ENCODE results near the gene KIDINS220.
"Not testable (repeated sequence)": the region's sequence is repeated elsewhere in the genome, so short reads cannot be mapped to it uniquely, and the experiment has no call there.

The KIDINS220 gene

DNA sequence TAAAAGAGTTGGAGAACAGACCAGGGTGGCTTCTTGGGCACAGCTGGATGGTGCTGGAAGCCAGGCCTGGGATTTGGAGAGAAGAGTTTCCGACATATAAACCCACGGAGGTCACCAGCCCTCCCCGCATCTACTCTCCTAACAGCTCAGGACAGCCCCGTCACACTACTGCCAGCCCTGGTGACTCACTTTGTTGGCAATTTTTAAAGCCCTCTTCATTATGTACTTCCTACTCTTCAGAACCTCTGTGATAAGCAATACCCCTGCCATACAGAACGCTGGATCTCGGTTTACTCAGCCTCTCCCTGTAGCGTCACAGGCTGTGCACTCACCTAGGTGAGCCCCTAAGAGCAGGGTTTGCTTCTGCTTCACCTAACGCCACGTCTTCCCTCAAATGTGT lies 107.5 kb downstream of the KIDINS220 start:
- H3K27me3 ChIP-seq = no peaks in the 10 kb centered on the region
- H3K9me3 ChIP-seq = no peaks in the 10 kb centered on the region
- no peak for DNase-seq
- H3K4me1 ChIP-seq = no peaks in the 10 kb centered on the region
- H3K36me3 ChIP-seq = peaks cover 43% of the 10 kb centered on the region
- no peak overlapping the region for H3K4me3 ChIP-seq (ENCODE audit: low read depth, low read length)
- TF ChIP-seq, protein P1, sequence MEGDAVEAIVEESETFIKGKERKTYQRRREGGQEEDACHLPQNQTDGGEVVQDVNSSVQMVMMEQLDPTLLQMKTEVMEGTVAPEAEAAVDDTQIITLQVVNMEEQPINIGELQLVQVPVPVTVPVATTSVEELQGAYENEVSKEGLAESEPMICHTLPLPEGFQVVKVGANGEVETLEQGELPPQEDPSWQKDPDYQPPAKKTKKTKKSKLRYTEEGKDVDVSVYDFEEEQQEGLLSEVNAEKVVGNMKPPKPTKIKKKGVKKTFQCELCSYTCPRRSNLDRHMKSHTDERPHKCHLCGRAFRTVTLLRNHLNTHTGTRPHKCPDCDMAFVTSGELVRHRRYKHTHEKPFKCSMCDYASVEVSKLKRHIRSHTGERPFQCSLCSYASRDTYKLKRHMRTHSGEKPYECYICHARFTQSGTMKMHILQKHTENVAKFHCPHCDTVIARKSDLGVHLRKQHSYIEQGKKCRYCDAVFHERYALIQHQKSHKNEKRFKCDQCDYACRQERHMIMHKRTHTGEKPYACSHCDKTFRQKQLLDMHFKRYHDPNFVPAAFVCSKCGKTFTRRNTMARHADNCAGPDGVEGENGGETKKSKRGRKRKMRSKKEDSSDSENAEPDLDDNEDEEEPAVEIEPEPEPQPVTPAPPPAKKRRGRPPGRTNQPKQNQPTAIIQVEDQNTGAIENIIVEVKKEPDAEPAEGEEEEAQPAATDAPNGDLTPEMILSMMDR (IDR thresholded peaks at IDR 0.05; ENCODE audit: low read depth, low read length) = no peak

DNA sequence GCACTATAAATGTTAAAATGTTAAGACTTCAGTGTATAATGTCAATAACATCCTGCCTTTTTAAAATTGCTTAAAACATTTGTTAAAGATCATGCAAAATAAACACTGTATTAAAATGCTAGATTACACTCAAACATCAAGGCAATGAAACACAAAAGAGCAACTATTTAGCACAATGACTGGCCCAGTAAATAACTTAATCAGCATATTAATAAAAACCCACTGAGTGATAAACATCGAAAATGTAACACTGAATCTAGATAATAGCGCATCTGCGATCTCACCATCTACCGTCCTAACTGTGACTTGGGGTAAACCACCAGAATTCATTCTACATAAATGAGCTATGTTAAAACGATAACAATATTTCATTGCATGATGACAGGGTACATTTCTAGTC lies 108.3 kb downstream of the KIDINS220 start:
- H3K27me3 ChIP-seq; H3K4me1 ChIP-seq; DNase-seq; H3K9me3 ChIP-seq; H3K4me3 ChIP-seq (ENCODE audit: low read depth, low read length): not testable (repeated sequence)
- H3K36me3 ChIP-seq = peaks cover 43% of the 10 kb centered on the region

DNA sequence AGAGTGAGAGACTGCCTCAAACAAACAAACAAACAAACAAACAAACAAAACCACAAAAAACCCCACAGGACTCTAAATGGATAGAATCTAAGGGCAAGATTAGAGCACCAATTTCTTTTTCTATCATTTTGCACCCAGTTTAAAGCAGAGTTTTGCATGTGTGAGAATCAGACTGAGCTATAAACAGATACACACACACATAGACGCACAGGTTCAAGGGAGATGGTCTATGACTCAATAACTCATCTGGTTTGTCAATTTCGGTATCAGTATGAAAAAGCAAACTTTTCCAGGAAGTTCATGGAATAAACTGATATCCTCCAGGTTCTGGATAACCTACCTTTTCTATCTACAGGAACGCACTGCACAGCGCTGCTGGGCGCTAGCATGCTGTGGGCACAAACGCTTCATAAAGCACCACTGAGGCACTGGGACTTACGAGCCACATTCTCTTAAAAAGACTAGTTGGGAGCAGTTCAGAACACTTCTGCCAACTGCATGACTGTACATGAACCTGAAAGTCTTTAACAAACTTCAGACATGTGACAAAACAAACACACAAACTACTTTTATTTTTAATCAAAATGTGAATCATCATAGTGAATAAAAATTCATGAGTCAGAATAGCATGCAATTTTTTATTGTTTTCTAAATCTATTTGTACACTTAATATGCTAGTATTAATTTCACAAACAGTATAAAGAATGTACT lies 109.0 kb downstream of the KIDINS220 start:
- H3K36me3 ChIP-seq = peaks cover 39% of the 10 kb centered on the region
- no peaks in the 10 kb centered on the region for H3K4me1 ChIP-seq
- TF ChIP-seq, protein P1 (IDR thresholded peaks at IDR 0.05; ENCODE audit: low read depth, low read length) = no peak
- no peak overlapping the region for H3K4me3 ChIP-seq (ENCODE audit: low read depth, low read length)
- DNase-seq = no peak
- H3K27me3 ChIP-seq = no peaks in the 10 kb centered on the region
- no peaks in the 10 kb centered on the region for H3K9me3 ChIP-seq

DNA sequence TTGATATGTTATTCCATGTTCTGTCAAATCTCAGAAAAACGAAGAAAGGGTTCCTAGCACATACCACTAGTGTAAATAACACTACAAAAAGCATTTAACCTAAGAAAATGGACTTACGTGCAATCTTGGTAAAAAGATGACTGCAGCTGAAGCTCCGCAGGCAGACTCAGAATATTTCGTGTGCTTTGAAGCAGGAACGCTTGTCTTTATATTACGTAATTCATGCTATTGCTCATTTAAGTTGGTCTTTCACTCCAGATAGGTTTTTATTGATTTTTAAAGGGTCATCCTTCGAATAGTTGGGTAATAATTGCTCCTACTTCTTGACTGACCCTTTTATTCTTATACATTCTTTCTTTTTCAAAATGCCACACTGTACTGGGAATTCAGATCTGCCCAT lies 111.6 kb downstream of the KIDINS220 start:
- Histone ChIP-seq H3K4me1 (no peaks in the 10 kb centered on the region), H3K36me3 (peaks cover 14% of the 10 kb centered on the region), H3K27me3 (no peaks in the 10 kb centered on the region), H3K9me3 (no peaks in the 10 kb centered on the region), H3K4me3 (ENCODE audit: low read depth, low read length) (no peak overlapping the region)
- TF ChIP-seq, protein P1 (IDR thresholded peaks at IDR 0.05; ENCODE audit: low read depth, low read length) = no peak
- DNase-seq = no peak

DNA sequence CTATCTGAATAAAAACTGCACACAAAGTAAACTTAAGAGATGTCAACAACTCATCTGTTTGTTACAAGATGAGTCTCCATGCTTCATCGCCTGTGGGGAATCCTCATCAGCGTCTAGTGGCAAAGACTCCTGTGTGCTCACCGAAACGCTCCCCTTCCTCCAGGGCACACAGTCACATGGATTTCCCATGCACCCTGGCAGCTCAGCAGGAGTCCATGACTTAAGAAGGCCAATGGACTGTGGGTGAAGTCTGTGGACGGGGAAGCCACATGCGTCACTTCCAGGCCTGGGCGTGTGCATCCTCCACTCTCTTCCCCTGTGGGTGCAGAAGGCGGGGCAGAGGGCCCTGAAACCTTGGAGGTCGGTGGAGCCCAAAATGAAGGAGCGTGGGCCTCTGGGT lies 114.4 kb downstream of the KIDINS220 start:
- H3K4me1 ChIP-seq = no peaks in the 10 kb centered on the region
- H3K27me3 ChIP-seq = no peaks in the 10 kb centered on the region
- H3K4me3 ChIP-seq (ENCODE audit: low read depth, low read length) = no peak overlapping the region
- no peaks in the 10 kb centered on the region; the same call in 1 of the 2 replicates for H3K36me3 ChIP-seq
- TF ChIP-seq, protein P1 (IDR thresholded peaks at IDR 0.05; ENCODE audit: low read depth, low read length) = no peak
- DNase-seq = no peak
- H3K9me3 ChIP-seq = no peaks in the 10 kb centered on the region

DNA sequence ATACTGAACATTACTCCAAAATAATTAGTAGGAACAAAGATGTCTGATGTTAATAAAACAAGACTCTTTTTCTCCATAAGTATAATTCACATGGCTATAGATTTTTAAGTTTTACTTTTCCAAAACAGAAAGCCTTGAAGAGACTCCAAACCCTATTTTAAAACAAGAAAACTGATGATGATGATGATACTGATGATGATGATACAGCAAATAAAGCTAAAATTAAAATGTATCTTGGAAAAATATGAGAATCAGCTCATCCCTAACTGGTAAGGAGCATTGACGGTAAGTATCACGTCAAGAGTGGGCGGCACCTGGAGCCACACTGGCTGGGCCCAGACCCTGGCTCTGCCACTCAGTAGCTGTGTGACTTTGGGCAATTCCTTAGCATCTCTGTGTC lies 116.0 kb downstream of the KIDINS220 start:
- Histone ChIP-seq H3K9me3 (no peaks in the 10 kb centered on the region), H3K4me1 (no peaks in the 10 kb centered on the region), H3K27me3 (no peaks in the 10 kb centered on the region), H3K4me3 (ENCODE audit: low read depth, low read length) (no peak overlapping the region), H3K36me3 (no peaks in the 10 kb centered on the region; the same call in 1 of the 2 replicates)
- DNase-seq = no peak
- TF ChIP-seq, protein P1 (IDR thresholded peaks at IDR 0.05; ENCODE audit: low read depth, low read length) = no peak

Data from BE2C (cell line).